Progenitor cell of endocrine pancreas (in vitro differentiated cells): ENCODE measurements around the gene TNRC6B. TPM values are rescaled to one million over a fixed set of nuclear protein-coding genes. Genes with fewer than 3 reads are reported as not detected.

Source experiments
- DNase-seq: peaks from one replicate; pipeline ENCODE4 v3.0.0; 2021; ENCODE audit warnings: low spot score; ENCODE audit not compliant: unreplicated experiment
- H3K27ac Mint-ChIP-seq: 2 replicates; pipeline ENCODE4 v1.8.0; 2021; ENCODE audit warnings: mild to moderate bottlenecking, moderate library complexity, mixed read lengths
- H3K27me3 Mint-ChIP-seq: 2 replicates; pipeline ENCODE4 v1.8.0; 2021; ENCODE audit warnings: mixed read lengths
- H3K36me3 Mint-ChIP-seq: 2 replicates; pipeline ENCODE4 v1.8.0; 2022; ENCODE audit warnings: mixed read lengths; ENCODE audit not compliant: insufficient read depth
- H3K4me1 Mint-ChIP-seq: 2 replicates; pipeline ENCODE4 v1.8.0; 2021; ENCODE audit warnings: low read depth, mixed read lengths
- H3K4me3 Mint-ChIP-seq: 2 replicates; pipeline ENCODE4 v1.8.0; 2021; ENCODE audit warnings: low read depth, mild to moderate bottlenecking, moderate library complexity, mixed read lengths
- H3K9me3 Mint-ChIP-seq: 2 replicates; pipeline ENCODE4 v1.8.0; 2021; ENCODE audit warnings: low read depth, mixed read lengths
- total RNA-seq: library from RNA; stranded (reverse); gene quantifications from 2 replicates; pipeline ENCODE4 v1.2.1, GENCODE V29; 2021
- TF ChIP-seq, protein P1 (sequence below): fragments of 200-600 bp; sonication (generic); IDR thresholded peaks from one replicate; pipeline ENCODE4 v1.5.0; 2021; ENCODE audit warnings: antibody characterized with exemption, mild to moderate bottlenecking; ENCODE audit not compliant: unreplicated experiment

TNRC6B gene
- total RNA-seq, 1 donor from 2014 or later: 73.2 TPM

DNA sequence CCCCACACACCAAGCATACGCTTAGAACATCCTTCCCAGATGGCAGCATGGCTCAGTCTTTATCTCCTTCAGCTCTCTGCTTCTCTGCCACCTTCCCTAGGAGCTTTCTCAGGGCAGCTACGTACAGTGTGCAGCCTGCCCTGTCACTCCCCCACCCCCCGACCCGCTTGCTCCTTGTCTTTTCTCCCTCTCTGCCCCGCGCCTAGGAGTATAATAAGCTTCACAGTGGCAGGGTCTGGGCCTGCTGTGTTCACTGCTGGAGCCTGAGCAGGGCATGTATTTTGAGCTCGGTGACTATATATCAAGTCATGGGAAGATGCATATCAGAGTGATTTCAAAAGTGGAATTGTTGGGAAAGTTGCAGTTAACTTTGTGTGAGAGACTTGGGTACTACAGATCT is 112.8 kb downstream of the TNRC6B start:
- H3K27ac Mint-ChIP-seq: no peak overlapping the region
- H3K9me3 Mint-ChIP-seq: no peaks in the 10 kb centered on the region
- DNase-seq: no peak
- TF ChIP-seq, protein P1, sequence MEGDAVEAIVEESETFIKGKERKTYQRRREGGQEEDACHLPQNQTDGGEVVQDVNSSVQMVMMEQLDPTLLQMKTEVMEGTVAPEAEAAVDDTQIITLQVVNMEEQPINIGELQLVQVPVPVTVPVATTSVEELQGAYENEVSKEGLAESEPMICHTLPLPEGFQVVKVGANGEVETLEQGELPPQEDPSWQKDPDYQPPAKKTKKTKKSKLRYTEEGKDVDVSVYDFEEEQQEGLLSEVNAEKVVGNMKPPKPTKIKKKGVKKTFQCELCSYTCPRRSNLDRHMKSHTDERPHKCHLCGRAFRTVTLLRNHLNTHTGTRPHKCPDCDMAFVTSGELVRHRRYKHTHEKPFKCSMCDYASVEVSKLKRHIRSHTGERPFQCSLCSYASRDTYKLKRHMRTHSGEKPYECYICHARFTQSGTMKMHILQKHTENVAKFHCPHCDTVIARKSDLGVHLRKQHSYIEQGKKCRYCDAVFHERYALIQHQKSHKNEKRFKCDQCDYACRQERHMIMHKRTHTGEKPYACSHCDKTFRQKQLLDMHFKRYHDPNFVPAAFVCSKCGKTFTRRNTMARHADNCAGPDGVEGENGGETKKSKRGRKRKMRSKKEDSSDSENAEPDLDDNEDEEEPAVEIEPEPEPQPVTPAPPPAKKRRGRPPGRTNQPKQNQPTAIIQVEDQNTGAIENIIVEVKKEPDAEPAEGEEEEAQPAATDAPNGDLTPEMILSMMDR: no peak
- no peak overlapping the region for H3K4me3 Mint-ChIP-seq
- peaks cover 34% of the 10 kb centered on the region for H3K36me3 Mint-ChIP-seq
- no peaks in the 10 kb centered on the region for H3K4me1 Mint-ChIP-seq
- H3K27me3 Mint-ChIP-seq: no peaks in the 10 kb centered on the region

DNA sequence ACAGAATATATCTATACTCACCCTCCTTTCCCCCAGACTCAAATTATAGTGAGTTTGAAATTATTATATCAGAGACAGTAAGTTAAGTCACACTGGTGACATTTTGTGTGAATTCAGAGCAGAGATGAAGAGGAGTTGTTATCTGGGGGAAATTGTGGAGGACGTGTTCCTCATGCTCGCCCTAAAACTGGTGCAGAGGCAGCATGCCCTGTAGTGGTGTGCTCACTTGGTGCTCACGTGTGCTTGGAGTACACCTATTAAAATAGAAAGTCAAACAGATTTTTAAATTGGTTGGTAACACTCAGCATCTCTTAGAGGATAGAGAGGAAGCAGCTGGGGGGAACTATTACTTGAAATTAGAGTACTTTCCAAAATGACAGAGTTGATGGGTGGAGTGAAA is 117.0 kb downstream of the TNRC6B start:
- Mint-ChIP-seq H3K4me1 (no peaks in the 10 kb centered on the region), H3K27ac (no peak overlapping the region), H3K36me3 (peaks cover 34% of the 10 kb centered on the region), H3K27me3 (no peaks in the 10 kb centered on the region), H3K9me3 (no peaks in the 10 kb centered on the region), H3K4me3 (no peak overlapping the region)
- no peak for DNase-seq
- TF ChIP-seq, protein P1: no peak

DNA sequence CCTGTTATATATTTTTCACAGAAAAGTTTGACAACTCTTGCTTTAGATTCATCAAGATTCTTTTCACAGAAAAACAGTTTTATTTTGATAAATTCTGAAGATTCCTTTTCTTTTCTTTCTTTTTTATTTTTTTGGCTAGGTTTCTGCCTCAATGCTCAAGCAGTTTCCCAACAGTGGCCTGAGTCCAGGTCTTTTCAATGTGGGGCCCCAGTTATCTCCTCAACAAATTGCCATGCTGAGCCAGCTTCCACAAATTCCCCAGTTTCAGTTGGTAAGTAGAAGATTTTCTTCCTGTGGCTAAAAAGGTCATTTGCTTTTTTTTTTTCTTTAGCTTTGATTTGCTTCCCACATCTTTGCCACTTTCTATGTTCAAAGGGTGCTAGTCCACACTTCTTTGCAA is 122.6 kb downstream of the TNRC6B start:
- no peaks in the 10 kb centered on the region for H3K4me1 Mint-ChIP-seq
- H3K9me3 Mint-ChIP-seq: no peaks in the 10 kb centered on the region
- no peak overlapping the region for H3K4me3 Mint-ChIP-seq
- no peak for DNase-seq
- TF ChIP-seq, protein P1: no peak
- no peaks in the 10 kb centered on the region for H3K27me3 Mint-ChIP-seq
- H3K36me3 Mint-ChIP-seq: peaks cover 34% of the 10 kb centered on the region
- no peak overlapping the region for H3K27ac Mint-ChIP-seq

DNA sequence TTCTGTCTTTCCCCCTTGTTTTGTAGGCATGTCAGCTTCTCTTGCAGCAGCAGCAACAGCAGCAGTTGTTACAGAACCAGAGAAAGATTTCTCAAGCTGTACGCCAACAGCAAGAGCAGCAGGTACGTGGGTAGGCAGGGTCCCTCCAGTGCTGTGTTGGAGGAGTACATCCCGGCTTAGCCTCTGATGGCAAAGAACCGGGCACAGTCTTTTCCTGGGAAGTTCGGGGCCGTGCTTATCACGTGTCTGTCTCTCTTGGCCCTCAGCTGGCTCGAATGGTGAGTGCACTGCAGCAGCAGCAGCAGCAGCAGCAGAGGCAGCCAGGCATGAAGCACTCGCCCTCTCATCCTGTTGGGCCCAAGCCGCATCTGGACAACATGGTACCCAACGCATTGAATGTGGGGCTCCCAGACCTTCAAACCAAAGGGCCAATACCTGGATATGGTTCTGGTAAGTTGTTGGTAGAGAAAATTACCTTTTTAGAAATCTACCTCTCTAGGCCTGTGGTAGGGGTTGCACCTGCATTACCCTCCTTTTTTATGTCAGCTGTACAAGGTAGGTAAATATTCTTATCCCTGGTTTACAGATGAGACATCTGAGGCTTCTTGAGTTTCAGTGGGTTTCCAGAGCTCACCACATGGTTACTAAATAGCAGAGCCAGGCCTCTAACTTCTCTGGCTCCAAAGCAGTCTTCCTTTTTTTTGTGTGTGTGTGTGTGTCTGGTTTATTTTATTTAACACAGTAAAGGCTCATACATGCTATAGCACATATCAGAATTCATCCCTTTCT is 123.4 kb downstream of the TNRC6B start:
- Mint-ChIP-seq H3K27me3 (no peaks in the 10 kb centered on the region), H3K27ac (no peak overlapping the region), H3K4me1 (no peaks in the 10 kb centered on the region), H3K4me3 (no peak overlapping the region), H3K36me3 (peaks cover 26% of the 10 kb centered on the region), H3K9me3 (no peaks in the 10 kb centered on the region)
- TF ChIP-seq, protein P1: no peak
- no peak for DNase-seq

DNA sequence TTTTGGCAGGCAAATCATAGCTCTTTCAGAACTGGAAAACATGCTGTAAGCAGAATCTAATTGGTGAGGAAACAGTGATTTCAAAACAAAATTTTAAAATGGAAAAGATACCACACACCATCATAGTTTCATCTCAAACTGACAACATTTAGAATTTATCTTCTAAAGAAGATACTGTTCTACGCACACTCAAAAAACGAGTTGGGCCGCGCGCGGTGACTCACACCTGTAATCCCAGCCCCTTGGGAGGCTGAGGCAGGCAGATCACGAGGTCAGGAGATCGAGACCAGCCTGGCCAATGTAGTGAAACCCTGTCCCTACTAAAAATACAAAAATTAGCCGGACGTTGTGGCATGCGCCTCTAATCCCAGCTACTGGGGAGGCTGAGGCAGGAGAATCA is 124.4 kb downstream of the TNRC6B start:
- Mint-ChIP-seq H3K27me3 (no peaks in the 10 kb centered on the region), H3K27ac (no peak overlapping the region), H3K4me3 (no peak overlapping the region), H3K9me3 (no peaks in the 10 kb centered on the region), H3K36me3 (peaks cover 21% of the 10 kb centered on the region), H3K4me1 (no peaks in the 10 kb centered on the region)
- no peak for DNase-seq
- TF ChIP-seq, protein P1: no peak
